ENCODE results near the gene PDE4B.

PDE4B gene

DNA sequence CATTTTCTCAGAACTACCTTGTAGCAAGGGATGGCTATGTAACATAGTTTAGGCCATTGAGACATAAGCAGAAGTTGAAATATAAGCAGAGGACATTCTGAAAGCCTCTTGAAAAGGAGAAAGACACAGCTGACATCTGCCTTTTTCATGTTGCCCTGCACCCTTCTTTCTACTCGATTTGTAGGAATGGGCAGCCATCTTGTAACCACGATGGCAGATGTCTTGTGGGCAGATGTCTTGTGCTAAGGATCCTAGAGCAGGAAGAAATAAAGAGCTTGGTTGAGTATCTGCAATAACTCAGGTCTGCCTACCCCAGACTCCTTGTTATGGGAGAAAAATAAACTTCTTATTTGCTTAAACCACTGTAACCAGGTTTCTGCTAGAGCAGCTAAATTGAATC is 351.0 kb downstream of the PDE4B start:
- Histone ChIP-seq H3K27me3 (ENCODE audit: control insufficient read depth, insufficient read depth, low read length) (no peaks in the 10 kb centered on the region), H3K27ac (ENCODE audit: low read depth, low read length) (no peak overlapping the region), H3K36me3 (ENCODE audit: control insufficient read depth, insufficient read depth, low read length) (no peaks in the 10 kb centered on the region), H3K9ac (ENCODE audit: low read length) (no peak overlapping the region), H3K4me1 (ENCODE audit: control insufficient read depth, insufficient read depth, low read length) (no peaks in the 10 kb centered on the region), H3K4me3 (ENCODE audit: low read length) (no peak overlapping the region)

DNA sequence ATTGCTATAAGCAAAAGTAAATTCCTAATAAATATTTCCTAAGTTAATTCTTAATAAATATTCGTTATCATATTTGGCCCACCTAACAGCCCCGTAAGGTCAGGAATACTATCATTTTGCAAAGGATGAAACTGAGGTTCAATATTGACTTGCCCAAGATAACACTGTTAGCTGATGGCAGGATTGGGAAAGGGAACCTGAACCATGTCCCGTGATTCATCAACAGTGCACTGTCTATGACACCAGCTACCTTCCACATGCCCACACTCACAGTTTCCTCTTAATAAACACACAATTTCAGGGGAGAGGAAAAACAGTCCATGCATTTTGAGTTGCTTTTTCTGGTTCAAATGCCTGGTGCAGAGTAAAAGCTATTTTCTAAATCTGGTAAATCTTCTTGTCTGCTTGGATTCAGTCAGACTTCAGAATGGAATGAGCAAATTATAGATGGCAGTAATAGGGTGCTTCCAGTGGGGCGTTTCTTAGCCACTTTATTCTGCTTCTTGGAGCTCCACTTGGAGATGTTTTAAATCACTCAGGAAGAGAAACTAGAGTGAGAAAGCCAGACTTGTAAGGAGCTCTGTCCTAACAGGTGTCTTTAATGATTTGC is 354.6 kb downstream of the PDE4B start:
- Histone ChIP-seq H3K27me3 (ENCODE audit: control insufficient read depth, insufficient read depth, low read length) (no peaks in the 10 kb centered on the region), H3K36me3 (ENCODE audit: control insufficient read depth, insufficient read depth, low read length) (no peaks in the 10 kb centered on the region), H3K4me3 (ENCODE audit: low read length) (no peak overlapping the region), H3K4me1 (ENCODE audit: control insufficient read depth, insufficient read depth, low read length) (no peaks in the 10 kb centered on the region), H3K27ac (ENCODE audit: low read depth, low read length) (no peak overlapping the region), H3K9ac (ENCODE audit: low read length) (no peak overlapping the region)

DNA sequence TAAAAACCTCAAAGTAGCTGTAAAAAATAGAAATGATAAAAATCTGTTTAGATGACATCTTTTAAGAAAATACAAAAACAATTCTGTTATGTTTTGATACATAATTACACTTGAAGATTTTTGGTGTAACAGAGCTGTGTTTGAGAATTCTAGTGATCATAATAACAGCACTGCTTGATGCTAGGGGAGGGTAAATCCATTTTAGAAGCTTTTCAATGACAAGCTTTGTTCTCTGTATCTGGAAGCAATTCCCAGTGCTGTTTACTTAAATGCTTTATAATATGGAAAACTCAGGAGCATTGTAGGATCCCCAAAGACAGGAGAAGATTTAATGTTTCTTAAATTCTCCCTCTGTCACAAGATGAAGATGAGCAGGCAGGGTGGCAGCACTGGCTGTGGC is 359.3 kb downstream of the PDE4B start:
- no peaks in the 10 kb centered on the region for H3K36me3 ChIP-seq (ENCODE audit: control insufficient read depth, insufficient read depth, low read length)
- no peaks in the 10 kb centered on the region for H3K27me3 ChIP-seq (ENCODE audit: control insufficient read depth, insufficient read depth, low read length)
- H3K27ac ChIP-seq (ENCODE audit: low read depth, low read length) = no peak overlapping the region
- H3K4me1 ChIP-seq (ENCODE audit: control insufficient read depth, insufficient read depth, low read length) = no peaks in the 10 kb centered on the region
- H3K4me3 ChIP-seq (ENCODE audit: low read length) = no peak overlapping the region
- no peak overlapping the region for H3K9ac ChIP-seq (ENCODE audit: low read length)

DNA sequence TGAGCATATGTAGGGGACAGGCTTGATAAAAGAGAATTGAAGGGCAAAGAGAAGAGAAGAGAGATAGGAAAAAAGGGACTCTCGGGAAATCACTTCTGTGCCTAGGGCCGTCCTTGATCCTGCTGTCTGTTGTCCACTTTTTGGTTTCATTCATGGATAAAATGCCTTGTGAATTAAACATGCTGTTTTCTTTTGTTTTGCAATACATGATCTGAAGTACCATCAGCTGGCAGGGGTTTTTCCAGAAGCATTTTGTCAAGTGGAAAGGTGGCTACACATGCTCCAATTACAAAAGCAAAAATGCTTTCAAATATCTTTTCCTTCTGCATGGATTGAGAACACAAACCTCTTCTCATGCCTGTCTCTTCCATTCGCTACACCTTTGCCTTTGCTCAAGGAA is 361.7 kb downstream of the PDE4B start:
- Histone ChIP-seq H3K4me3 (ENCODE audit: low read length) (no peak overlapping the region), H3K4me1 (ENCODE audit: control insufficient read depth, insufficient read depth, low read length) (no peaks in the 10 kb centered on the region), H3K27me3 (ENCODE audit: control insufficient read depth, insufficient read depth, low read length) (no peaks in the 10 kb centered on the region), H3K9ac (ENCODE audit: low read length) (no peak overlapping the region), H3K27ac (ENCODE audit: low read depth, low read length) (no peak overlapping the region), H3K36me3 (ENCODE audit: control insufficient read depth, insufficient read depth, low read length) (no peaks in the 10 kb centered on the region)

DNA sequence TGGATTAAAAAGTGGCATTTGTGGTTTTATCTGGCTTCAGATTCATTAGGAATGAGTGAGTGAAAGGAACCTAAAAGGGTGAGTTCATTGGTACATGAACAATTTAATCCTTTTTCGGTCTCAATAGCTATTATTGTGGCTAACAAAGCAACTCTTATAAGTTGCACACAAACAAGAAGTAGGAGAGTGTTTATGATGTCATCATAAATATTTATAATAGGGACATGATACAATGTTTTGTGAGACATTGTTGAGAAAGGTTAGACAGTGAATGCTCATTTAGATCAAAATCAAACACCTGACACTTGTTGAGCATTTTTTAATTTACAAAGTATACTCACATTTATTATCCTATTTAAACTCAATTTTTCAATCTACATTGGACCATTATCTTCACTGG is 363.4 kb downstream of the PDE4B start:
- H3K4me1 ChIP-seq (ENCODE audit: control insufficient read depth, insufficient read depth, low read length) = no peaks in the 10 kb centered on the region

DNA sequence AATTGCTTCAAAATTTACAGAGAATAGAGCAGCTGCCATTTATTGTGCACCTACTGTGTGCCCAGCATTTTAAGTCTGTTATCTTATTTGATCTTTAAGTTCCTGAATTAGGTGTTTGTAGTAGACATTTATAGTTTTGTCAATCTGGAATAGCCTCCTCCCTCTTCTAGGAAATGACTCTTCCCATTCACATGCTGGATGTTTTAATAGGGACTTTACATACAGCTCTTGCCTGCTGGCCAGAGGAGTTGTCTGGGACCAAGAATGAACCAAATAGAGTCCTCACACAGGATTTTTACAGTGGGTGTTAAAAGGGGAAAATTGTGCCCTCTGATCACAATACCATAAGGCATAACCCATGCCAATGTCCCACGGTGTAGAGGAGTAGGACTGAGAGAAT is 367.1 kb downstream of the PDE4B start:
- Histone ChIP-seq H3K27me3 (ENCODE audit: control insufficient read depth, insufficient read depth, low read length) (no peaks in the 10 kb centered on the region), H3K4me3 (ENCODE audit: low read length) (no peak overlapping the region), H3K36me3 (ENCODE audit: control insufficient read depth, insufficient read depth, low read length) (no peaks in the 10 kb centered on the region), H3K9ac (ENCODE audit: low read length) (no peak overlapping the region), H3K4me1 (ENCODE audit: control insufficient read depth, insufficient read depth, low read length) (no peaks in the 10 kb centered on the region), H3K27ac (ENCODE audit: low read depth, low read length) (no peak overlapping the region)

More for the DNA sequence above, 363.4 kb downstream of the PDE4B start:
- H3K27ac ChIP-seq (ENCODE audit: low read depth, low read length) = no peak overlapping the region
- no peak overlapping the region for H3K4me3 ChIP-seq (ENCODE audit: low read length)
- no peaks in the 10 kb centered on the region for H3K36me3 ChIP-seq (ENCODE audit: control insufficient read depth, insufficient read depth, low read length)
- no peak overlapping the region for H3K9ac ChIP-seq (ENCODE audit: low read length)
- no peaks in the 10 kb centered on the region for H3K27me3 ChIP-seq (ENCODE audit: control insufficient read depth, insufficient read depth, low read length)

DNA sequence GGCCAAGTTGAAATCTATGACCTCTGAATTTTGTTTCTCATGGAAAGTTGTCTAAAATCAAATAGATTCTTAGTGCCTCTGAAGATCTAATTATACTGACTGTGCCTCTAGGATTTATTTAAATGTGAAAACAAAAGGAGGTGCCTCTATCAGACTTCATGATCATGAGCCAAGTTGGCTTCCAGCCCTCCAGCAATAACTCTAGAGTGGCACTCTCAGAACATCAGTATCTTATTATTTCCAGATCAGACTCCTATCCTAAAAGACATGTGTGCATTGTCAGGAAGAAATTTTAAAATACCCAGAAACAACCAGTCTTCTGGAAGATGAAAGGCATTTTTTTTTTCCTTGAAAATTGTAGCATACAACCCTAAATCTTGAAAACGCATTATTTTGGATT is 368.0 kb downstream of the PDE4B start:
- H3K27ac ChIP-seq (ENCODE audit: low read depth, low read length) = no peak overlapping the region
- H3K9ac ChIP-seq (ENCODE audit: low read length) = no peak overlapping the region
- H3K4me3 ChIP-seq (ENCODE audit: low read length) = no peak overlapping the region
- no peaks in the 10 kb centered on the region for H3K36me3 ChIP-seq (ENCODE audit: control insufficient read depth, insufficient read depth, low read length)
- no peaks in the 10 kb centered on the region for H3K4me1 ChIP-seq (ENCODE audit: control insufficient read depth, insufficient read depth, low read length)
- no peaks in the 10 kb centered on the region for H3K27me3 ChIP-seq (ENCODE audit: control insufficient read depth, insufficient read depth, low read length)

DNA sequence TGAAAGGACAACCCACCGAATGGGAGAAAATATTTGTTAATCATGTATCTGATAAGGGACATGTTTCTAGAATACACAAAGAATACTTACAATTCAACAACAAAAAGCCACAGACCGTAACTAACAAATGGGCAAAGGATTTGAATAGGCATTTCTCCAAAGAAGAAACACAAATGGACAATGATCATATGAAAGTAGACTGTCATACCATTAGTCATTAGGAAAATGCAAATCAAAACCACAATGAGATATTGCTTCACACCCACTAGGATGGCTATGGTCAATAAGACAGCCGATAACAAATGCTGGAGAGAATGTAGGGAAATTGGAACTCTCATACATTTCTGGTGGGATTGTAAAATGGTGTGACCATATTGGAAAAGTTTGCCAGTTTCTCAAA is 374.1 kb downstream of the PDE4B start:
- no peak overlapping the region for H3K27ac ChIP-seq (ENCODE audit: low read depth, low read length)
- H3K36me3 ChIP-seq (ENCODE audit: control insufficient read depth, insufficient read depth, low read length) = no peaks in the 10 kb centered on the region
- no peak overlapping the region for H3K4me3 ChIP-seq (ENCODE audit: low read length)
- no peaks in the 10 kb centered on the region for H3K27me3 ChIP-seq (ENCODE audit: control insufficient read depth, insufficient read depth, low read length)
- peaks cover 7% of the 10 kb centered on the region for H3K4me1 ChIP-seq (ENCODE audit: control insufficient read depth, insufficient read depth, low read length)
- H3K9ac ChIP-seq (ENCODE audit: low read length) = no peak overlapping the region

DNA sequence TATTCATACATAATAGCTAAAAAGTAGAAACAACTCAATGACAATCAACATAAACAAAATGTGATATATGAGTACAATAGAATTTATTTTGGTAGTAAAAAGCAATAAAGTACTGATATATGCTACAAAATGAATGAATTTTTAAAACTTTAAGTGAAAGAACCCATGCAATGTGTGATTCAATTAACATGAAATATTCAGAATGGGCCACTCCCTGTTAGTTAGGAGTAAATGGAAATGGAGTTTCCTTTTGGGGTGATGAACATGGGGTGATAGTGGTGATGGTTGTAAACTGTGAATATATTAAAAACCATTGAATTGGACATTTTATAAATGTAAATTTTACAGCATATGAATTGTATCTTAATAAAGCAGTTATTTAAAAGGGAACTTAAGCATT is 374.6 kb downstream of the PDE4B start:
- no peak overlapping the region for H3K27ac ChIP-seq (ENCODE audit: low read depth, low read length)
- peaks cover 7% of the 10 kb centered on the region for H3K4me1 ChIP-seq (ENCODE audit: control insufficient read depth, insufficient read depth, low read length)
- no peaks in the 10 kb centered on the region for H3K27me3 ChIP-seq (ENCODE audit: control insufficient read depth, insufficient read depth, low read length)
- no peaks in the 10 kb centered on the region for H3K36me3 ChIP-seq (ENCODE audit: control insufficient read depth, insufficient read depth, low read length)
- no peak overlapping the region for H3K4me3 ChIP-seq (ENCODE audit: low read length)
- H3K9ac ChIP-seq (ENCODE audit: low read length) = no peak overlapping the region

DNA sequence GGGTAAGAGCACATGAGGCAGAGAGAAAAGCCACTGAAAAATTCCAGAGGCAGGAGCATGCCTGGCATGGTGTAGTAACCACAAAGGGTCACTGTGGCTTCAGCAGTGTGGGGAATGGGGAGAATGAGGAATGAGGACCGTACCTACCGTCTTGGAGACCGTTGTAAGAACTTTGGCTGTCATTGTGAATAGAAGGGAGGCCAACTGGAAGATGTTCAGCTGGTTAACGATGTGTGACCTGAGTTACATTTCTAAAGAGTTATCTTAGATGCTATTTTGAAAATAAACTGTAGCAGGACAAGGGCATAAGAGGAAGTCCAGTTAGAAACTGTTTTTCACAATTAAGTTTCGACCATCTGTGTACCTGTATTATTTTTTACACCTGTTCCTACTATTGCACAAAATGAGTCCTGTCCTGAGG is 375.8 kb downstream of the PDE4B start:
- H3K9ac ChIP-seq (ENCODE audit: low read length) = no peak overlapping the region
- no peak overlapping the region for H3K27ac ChIP-seq (ENCODE audit: low read depth, low read length)
- no peak overlapping the region for H3K4me3 ChIP-seq (ENCODE audit: low read length)
- no peaks in the 10 kb centered on the region for H3K27me3 ChIP-seq (ENCODE audit: control insufficient read depth, insufficient read depth, low read length)
- H3K4me1 ChIP-seq (ENCODE audit: control insufficient read depth, insufficient read depth, low read length) = peaks cover 7% of the 10 kb centered on the region
- no peaks in the 10 kb centered on the region for H3K36me3 ChIP-seq (ENCODE audit: control insufficient read depth, insufficient read depth, low read length)

DNA sequence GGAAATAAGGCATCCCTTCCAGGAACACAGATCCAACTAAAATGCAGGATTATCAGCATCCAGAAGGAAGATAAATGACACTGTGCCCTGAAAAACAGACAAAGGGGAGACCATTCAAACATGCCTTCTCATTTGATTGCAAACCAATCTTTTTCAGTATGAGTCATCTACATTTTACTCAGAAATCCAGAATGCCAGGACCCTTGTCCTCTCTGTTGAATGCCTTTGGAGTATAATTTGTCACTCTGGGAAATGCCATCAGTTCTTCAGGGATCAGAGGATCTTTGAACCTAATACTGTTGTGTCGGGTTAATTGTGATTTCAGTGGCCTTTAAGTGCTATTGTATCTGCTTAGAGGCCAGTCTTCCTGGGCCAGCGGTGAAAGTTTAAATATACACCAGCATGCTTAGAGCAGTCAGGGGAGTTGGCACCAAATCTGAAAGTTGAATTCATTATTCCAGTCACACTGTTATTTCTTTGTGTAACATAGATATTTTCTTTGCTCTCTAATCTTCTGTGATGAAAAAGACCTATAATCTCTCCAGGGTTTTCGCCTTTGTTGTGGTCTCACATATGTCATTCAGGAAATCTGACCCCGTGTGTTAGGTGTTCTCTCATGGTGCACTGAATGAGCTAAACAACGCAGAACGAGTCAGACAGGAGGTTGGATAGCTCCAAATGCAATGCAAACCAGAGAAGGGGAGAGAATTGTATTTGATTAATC is 376.4 kb downstream of the PDE4B start:
- H3K27ac ChIP-seq (ENCODE audit: low read depth, low read length) = no peak overlapping the region

DNA sequence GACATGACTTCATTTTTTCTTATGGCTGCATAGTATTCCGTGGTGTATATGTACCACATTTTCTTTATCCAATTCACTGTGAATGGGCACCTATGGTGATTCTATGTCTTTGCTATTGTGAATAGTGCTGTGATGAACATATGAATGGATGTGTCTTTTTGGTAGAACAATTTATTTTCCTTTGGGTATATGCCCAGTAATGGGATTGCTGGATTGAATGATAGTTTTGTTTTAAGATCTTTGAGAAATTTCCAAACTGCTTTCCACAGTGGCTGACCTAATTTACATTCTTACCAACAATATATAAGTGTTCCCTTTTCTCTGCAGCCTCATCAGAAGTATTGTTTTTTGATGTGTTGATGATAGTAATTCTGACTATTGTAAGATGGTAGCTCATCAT is 379.6 kb downstream of the PDE4B start:
- Histone ChIP-seq H3K9ac (ENCODE audit: low read length) (no peak overlapping the region), H3K4me3 (ENCODE audit: low read length) (no peak overlapping the region), H3K4me1 (ENCODE audit: control insufficient read depth, insufficient read depth, low read length) (peaks cover 16% of the 10 kb centered on the region), H3K27me3 (ENCODE audit: control insufficient read depth, insufficient read depth, low read length) (no peaks in the 10 kb centered on the region), H3K36me3 (ENCODE audit: control insufficient read depth, insufficient read depth, low read length) (no peaks in the 10 kb centered on the region), H3K27ac (ENCODE audit: low read depth, low read length) (no peak overlapping the region)

More for the DNA sequence above, 376.4 kb downstream of the PDE4B start:
- H3K4me3 ChIP-seq (ENCODE audit: low read length) = no peak overlapping the region
- H3K27me3 ChIP-seq (ENCODE audit: control insufficient read depth, insufficient read depth, low read length) = no peaks in the 10 kb centered on the region
- H3K36me3 ChIP-seq (ENCODE audit: control insufficient read depth, insufficient read depth, low read length) = no peaks in the 10 kb centered on the region
- no peak overlapping the region for H3K9ac ChIP-seq (ENCODE audit: low read length)
- peaks cover 7% of the 10 kb centered on the region for H3K4me1 ChIP-seq (ENCODE audit: control insufficient read depth, insufficient read depth, low read length)

DNA sequence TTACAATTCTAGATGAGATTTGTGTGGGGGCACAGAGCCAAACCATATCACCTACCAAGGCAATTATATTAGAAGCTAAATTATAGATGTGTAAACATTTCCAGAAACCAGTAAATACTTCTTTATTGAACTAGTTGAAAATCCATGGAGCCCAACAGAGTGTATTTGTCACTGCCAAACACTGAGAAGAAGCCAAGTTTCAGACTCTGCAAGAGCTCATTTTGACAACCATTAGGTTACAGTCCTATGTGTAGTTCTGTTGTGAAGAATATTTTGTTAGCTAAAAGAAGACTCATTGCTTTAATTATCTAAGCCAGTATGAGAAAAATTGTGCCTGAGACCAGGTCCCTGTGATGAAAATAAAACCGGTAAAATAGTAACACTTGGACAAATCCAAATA is 382.4 kb downstream of the PDE4B start:
- Histone ChIP-seq H3K27me3 (ENCODE audit: control insufficient read depth, insufficient read depth, low read length) (no peaks in the 10 kb centered on the region), H3K36me3 (ENCODE audit: control insufficient read depth, insufficient read depth, low read length) (no peaks in the 10 kb centered on the region), H3K4me1 (ENCODE audit: control insufficient read depth, insufficient read depth, low read length) (peaks cover 10% of the 10 kb centered on the region), H3K9ac (ENCODE audit: low read length) (no peak overlapping the region), H3K27ac (ENCODE audit: low read depth, low read length) (no peak overlapping the region), H3K4me3 (ENCODE audit: low read length) (no peak overlapping the region)

All from rectal smooth muscle tissue (tissue), 1 donor.